ENCODE results near the gene HBG1. TPM values are rescaled to one million over a fixed set of nuclear protein-coding genes. Genes with fewer than 3 reads are reported as not detected.

Gene HBG1
- total RNA-seq, 1 experiment from 2014 or later = not detected

GRCh38 chr11:5252919-5253265 is 3.2 kb upstream of the HBG1 start:
- H3K23me2 ChIP-seq (ENCODE audit: insufficient read length, low read depth, low read length, poor library complexity, severe bottlenecking) = no peaks in the 10 kb centered on the region
- Mint-ChIP-seq H3K36me3 (ENCODE audit: insufficient read depth in 1 of 3, low read depth in 3 of 3) (no peaks in the 10 kb centered on the region; a peak in 1 of 7 replicates), H3K4me3 (no peak overlapping the region), H3K9me3 (no peaks in the 10 kb centered on the region; a peak in 1 of 5 replicates), H3K4me1 (peaks cover 11% of the 10 kb centered on the region in 2 experiments), H3K27ac (no peak overlapping the region), H3K27me3 (ENCODE audit: low read depth) (peaks cover 35% of the 10 kb centered on the region)
- TF ChIP-seq, protein P1, sequence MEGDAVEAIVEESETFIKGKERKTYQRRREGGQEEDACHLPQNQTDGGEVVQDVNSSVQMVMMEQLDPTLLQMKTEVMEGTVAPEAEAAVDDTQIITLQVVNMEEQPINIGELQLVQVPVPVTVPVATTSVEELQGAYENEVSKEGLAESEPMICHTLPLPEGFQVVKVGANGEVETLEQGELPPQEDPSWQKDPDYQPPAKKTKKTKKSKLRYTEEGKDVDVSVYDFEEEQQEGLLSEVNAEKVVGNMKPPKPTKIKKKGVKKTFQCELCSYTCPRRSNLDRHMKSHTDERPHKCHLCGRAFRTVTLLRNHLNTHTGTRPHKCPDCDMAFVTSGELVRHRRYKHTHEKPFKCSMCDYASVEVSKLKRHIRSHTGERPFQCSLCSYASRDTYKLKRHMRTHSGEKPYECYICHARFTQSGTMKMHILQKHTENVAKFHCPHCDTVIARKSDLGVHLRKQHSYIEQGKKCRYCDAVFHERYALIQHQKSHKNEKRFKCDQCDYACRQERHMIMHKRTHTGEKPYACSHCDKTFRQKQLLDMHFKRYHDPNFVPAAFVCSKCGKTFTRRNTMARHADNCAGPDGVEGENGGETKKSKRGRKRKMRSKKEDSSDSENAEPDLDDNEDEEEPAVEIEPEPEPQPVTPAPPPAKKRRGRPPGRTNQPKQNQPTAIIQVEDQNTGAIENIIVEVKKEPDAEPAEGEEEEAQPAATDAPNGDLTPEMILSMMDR (conservative IDR thresholded peaks at IDR 0.05) = no peak
- H3K9me3 ChIP-seq (ENCODE audit: control insufficient read depth, low read depth, low read length) = no peaks in the 10 kb centered on the region
- no peak overlapping the region for H2AK5ac ChIP-seq (ENCODE audit: insufficient read length, low read length)
- no peak for DNase-seq
- no CpG with 5 or more reads among the region's 1 CpG for WGBS (ENCODE audit: extremely low coverage, insufficient read length, low lambda C conversion rate)
- H3K9ac ChIP-seq (ENCODE audit: extremely low read depth, insufficient read length, low read length) = no peak overlapping the region
- H2AFZ ChIP-seq (ENCODE audit: low read length) = no peak overlapping the region
- no peaks in the 10 kb centered on the region; the same call in 1 of the 2 replicates for H3K27me3 ChIP-seq (ENCODE audit: insufficient read depth, low read length)
- H2BK5ac ChIP-seq (ENCODE audit: insufficient read length, low read length) = no peak overlapping the region
- no peak overlapping the region for H3K4ac ChIP-seq (ENCODE audit: low read depth, low read length)
- H3K79me1 ChIP-seq (ENCODE audit: insufficient read depth, low read depth, low read length, poor library complexity, severe bottlenecking) = no peaks in the 10 kb centered on the region
- no peaks in the 10 kb centered on the region for H3K4me1 ChIP-seq (ENCODE audit: insufficient read depth, low read length)
- no peak overlapping the region for H3K14ac ChIP-seq (ENCODE audit: insufficient read depth, low read length)
- H4K5ac ChIP-seq (ENCODE audit: insufficient read length, low read depth, low read length) = no peak overlapping the region
- no peak overlapping the region for H3K4me2 ChIP-seq (ENCODE audit: insufficient read depth, insufficient read length, low read length)
- H3K18ac ChIP-seq (ENCODE audit: insufficient read length, low read depth, low read length) = no peak overlapping the region
- no peak overlapping the region for H2BK12ac ChIP-seq (ENCODE audit: insufficient read length, low read depth, low read length)
- no peak overlapping the region for H3T11ph ChIP-seq (ENCODE audit: low read length)
- H4K91ac ChIP-seq (ENCODE audit: insufficient read length, low read depth, low read length) = no peak overlapping the region
- no peak overlapping the region for H2BK20ac ChIP-seq (ENCODE audit: low read depth, low read length, poor library complexity, severe bottlenecking)
- no peaks in the 10 kb centered on the region for H4K20me1 ChIP-seq (ENCODE audit: control insufficient read depth, insufficient read depth, insufficient read length)
- H3K23ac ChIP-seq (ENCODE audit: insufficient read length, low read depth, low read length) = no peak overlapping the region
- no peak overlapping the region for H3K27ac ChIP-seq (ENCODE audit: insufficient read length, low read depth, low read length)
- no peak overlapping the region for H2BK15ac ChIP-seq (ENCODE audit: low read depth, low read length)
- H3K79me2 ChIP-seq (ENCODE audit: insufficient read depth, low read length) = no peaks in the 10 kb centered on the region
- H2BK120ac ChIP-seq (ENCODE audit: low read depth, low read length, poor library complexity, severe bottlenecking) = no peak overlapping the region
- no peak overlapping the region for H3K56ac ChIP-seq (ENCODE audit: insufficient read length, low read depth, low read length)
- no peak overlapping the region for H4K8ac ChIP-seq (replicated peaks; ENCODE audit: insufficient read length, low read depth, low read length)
